GM12865 (cell line): Measurements from ENCODE around the gene ABHD8.

ENCODE experiments used
- DNase-seq: peaks from one replicate; pipeline ENCODE4 v3.0.0; 2010; ENCODE audit warnings: low read depth
- H3K4me3 ChIP-seq: 2 replicates; pipeline ENCODE4 v1.5.1; 2011; ENCODE audit warnings: mild to moderate bottlenecking, low read depth, low read length, control low read depth
- TF ChIP-seq, protein P1 (sequence below): IDR thresholded peaks from 2 replicates; pipeline ENCODE4 v1.5.1; 2011; ENCODE audit warnings: low read length, control low read depth, low read depth, inconsistent platforms; ENCODE audit not compliant: insufficient read depth; ENCODE audit errors: missing control alignments

ABHD8 gene

DNA sequence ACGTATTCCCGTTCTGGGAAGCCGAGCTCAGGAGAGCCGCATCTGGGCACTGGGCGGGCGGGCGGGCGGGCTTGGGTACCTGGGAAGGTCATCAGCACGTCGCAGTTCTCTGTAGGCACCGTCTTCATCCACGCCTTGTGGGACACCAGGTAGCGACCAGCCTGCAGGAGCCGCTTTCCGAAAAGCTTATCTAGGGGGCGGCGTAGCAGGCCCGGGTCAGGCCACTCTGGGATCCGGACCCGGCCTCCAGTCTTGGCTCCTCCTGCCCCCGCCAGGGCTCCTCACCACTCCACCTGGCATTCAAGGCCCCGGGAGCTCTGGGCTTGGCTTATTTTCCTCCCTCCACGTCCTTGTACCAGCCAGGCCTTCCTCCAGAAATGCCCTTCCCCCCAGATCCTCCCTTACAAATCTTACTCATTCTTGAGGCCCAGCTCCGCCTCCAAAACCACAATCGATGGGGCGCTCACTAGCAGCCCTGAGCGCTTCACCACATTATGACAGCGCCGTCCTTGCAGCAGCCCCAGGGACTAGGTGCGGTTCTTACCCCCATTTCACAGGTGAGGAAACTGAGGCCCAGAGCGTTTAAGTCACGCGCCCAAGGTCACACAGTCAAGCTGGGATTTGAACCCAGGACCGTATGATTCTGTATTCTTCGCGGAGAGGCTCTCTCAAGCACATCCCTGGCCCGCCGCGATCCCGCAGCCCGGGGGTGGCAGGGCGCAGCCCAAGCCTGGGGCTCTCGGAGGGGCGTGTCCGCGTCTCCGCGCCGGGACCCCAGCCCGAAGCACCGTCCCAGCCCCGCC lies 30.6 kb upstream of the ABHD8 start:
- peak overlapping the region; percentile 69 for H3K4me3 ChIP-seq
- peak; percentile 86 for DNase-seq
- TF ChIP-seq, protein P1, sequence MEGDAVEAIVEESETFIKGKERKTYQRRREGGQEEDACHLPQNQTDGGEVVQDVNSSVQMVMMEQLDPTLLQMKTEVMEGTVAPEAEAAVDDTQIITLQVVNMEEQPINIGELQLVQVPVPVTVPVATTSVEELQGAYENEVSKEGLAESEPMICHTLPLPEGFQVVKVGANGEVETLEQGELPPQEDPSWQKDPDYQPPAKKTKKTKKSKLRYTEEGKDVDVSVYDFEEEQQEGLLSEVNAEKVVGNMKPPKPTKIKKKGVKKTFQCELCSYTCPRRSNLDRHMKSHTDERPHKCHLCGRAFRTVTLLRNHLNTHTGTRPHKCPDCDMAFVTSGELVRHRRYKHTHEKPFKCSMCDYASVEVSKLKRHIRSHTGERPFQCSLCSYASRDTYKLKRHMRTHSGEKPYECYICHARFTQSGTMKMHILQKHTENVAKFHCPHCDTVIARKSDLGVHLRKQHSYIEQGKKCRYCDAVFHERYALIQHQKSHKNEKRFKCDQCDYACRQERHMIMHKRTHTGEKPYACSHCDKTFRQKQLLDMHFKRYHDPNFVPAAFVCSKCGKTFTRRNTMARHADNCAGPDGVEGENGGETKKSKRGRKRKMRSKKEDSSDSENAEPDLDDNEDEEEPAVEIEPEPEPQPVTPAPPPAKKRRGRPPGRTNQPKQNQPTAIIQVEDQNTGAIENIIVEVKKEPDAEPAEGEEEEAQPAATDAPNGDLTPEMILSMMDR = no peak

DNA sequence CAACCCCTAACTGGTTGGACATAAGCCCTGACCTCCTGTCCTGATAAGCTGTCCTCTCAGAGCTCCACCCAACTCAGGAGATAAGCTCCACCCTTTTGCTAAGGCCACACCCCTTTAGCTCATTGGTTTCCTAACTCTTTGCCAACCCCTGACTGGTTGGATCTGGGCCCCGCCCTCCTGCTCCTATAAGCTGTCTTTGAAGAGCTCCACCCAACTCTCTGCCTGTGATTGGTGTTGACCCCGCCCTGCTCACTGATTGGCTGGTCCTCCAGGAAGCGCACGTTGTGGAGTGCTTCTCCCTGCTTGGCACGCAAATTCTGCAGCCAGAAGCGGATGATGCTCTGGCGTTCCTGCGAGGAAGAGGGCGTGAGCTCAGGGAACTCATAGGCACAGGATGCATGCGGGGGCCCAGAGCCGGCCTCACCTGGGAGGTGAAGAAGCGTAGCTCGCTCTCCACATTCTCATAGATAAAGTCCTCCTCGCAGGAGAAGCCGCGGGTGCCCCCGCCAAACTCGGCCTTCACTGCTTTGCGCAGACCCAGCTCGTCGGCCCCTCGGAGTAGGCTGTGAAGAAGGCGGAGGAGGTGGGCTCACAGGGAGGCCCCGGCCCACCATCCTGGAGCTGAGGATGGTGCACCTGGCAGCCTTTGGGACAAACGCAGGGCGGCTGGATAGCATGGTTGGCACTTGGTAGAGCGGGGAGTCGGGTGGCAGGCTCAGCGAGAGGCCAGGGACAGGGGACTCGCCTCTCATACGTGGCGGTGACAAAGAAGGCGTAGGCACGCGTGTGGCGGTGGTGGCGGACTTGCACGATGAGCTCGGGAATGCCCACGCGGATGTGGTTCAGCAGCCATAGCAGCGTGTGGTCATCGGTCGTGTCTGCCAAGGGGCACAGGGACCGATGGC lies 29.7 kb upstream of the ABHD8 start:
- TF ChIP-seq, protein P1 = no peak
- DNase-seq = peak; percentile 71
- no peak overlapping the region for H3K4me3 ChIP-seq

DNA sequence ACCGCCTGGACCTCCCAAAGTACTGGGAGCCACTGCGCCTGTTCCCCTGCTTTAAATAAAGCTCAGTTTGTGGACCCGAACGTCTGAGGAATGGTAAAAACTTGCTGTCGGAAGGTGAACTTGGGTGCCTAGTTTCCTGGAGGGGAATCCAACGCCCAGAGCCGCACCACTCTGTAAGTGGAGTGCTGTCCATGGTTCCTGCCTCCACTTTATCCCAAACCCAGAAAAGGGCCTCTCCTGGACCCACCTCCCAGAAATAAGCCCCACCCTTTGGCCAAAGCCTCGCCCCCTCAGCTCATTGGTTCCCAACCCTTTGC lies 29.1 kb upstream of the ABHD8 start:
- TF ChIP-seq, protein P1 = no peak
- no peak overlapping the region for H3K4me3 ChIP-seq
- DNase-seq = no peak

DNA sequence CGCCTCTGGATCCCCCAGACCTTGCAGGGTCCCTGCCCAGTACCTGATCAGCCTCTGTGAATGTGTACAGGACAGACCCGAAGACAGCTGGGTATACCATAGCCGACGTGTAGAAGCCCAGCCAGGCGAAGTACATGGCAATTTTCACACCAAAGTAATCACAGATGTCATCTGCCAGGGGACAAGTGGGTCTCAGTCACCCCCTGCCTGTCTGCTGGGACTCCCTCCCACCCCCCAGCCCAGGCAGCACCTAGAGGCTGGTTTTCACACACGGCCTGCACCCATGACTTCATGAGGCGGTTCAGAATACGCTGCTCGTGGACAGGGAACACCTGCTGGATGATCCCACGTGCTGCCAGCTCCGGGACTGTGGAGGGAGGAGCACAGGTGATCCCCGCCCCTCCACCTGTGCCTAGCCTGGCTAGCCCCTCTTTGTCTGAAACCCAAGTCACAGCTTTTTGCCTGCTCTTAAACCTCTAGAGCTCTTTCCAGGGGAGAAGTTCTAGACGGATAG lies 27.9 kb upstream of the ABHD8 start:
- TF ChIP-seq, protein P1 = no peak
- no peak for DNase-seq
- no peak overlapping the region for H3K4me3 ChIP-seq

DNA sequence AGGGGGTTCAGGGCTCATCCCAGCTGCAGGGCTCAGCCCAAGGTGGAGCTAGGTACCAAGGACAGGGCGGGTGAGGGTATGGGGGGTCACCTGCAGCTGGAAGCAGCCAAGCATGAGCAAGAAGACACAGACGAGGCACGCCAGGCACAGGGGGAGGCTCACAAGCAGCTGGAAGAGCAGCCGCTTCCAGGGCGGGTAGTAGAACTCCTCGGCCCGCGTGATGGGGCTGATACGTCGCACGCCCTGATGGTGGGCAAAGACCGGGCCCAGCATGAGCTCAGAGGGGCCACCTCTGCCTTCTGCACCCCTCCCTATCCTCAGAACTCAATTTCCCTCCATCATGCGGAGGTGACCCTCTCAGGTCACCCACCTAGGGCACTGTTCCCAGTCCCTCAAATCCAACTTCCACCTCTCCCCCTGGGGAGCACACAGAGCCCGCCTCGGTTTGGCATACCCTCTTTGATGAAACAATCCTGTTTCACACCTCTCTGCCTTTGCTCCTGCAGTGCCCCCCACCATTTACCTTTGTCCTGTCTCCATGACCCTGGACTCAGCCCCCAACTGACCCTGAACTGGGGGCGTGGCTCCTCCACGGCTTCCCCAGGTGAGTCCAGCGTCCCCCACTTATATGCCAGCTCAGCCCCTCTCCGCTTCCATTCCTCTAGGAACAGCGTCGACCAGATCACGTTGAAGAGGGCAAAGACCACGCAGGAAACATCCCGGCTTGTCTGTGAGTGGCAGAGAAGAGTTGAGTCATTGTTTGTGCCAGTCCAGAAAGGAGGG lies 27.2 kb upstream of the ABHD8 start:
- DNase-seq = no peak
- no peak overlapping the region for H3K4me3 ChIP-seq
- TF ChIP-seq, protein P1 = no peak
